IMR-90 (cell line): ENCODE data around the gene PQBP1. TPM values are rescaled to one million over a fixed set of nuclear protein-coding genes. Genes with fewer than 3 reads are reported as not detected.
A peak's percentile ranks its signal among the peaks of the same experiment; 100 is the strongest.

Experiments
- ATAC-seq: fragments of 200-7000 bp; cut with Tn5 transposase; 2 replicates; pipeline ENCODE4 v1.9.1; 2020; ENCODE audit warnings: low read depth, mild to moderate bottlenecking, moderate library complexity
- BruUV-seq: library from RNA; stranded (reverse); fragments of 400-500 nt; replicated peaks from 2 replicates; lab custom pipeline; 2021; lab: Mats Ljungman, UMichigan
- CTCF ChIA-PET: fragments of 300-600 bp; formaldehyde crosslinking; extraction: SDS; loops from one replicate; lab custom pipeline; 2021; ENCODE audit warnings: antibody characterized with exemption; lab: Yijun Ruan, JAX
- POLR2A ChIA-PET: fragments of 300-600 bp; sonication (Branson Sonifier 250); formaldehyde crosslinking; loops from one replicate; lab custom pipeline; 2022; ENCODE audit warnings: antibody characterized with exemption; ENCODE audit not compliant: unreplicated experiment; lab: Charles Lee
- DNase-seq: peaks from one replicate; pipeline ENCODE4 v3.0.0; 2013
- H2AFZ ChIP-seq: replicated peaks from 2 replicates; pipeline ENCODE3; 2013; ENCODE audit warnings: low read length, mild to moderate bottlenecking; ENCODE audit not compliant: poor library complexity
- H2AK5ac ChIP-seq: 2 replicates; pipeline ENCODE4 v1.6.1; 2013; ENCODE audit warnings: low read depth, low read length, inconsistent platforms
- H2AK9ac ChIP-seq: replicated peaks from 2 replicates; pipeline ENCODE3; 2013; ENCODE audit warnings: mild to moderate bottlenecking, low read depth, low read length, moderate library complexity; ENCODE audit not compliant: poor library complexity
- H2BK120ac ChIP-seq: 2 replicates; pipeline ENCODE4 v1.6.1; 2013; ENCODE audit warnings: low read depth, low read length, inconsistent platforms
- H2BK15ac ChIP-seq: 3 replicates; pipeline ENCODE4 v1.6.1; 2013; ENCODE audit warnings: low read depth, low read length, inconsistent platforms
- H2BK20ac ChIP-seq: 2 replicates; pipeline ENCODE4 v1.6.1; 2013; ENCODE audit warnings: low read depth, mild to moderate bottlenecking, inconsistent platforms, low read length, moderate library complexity
- H2BK5ac ChIP-seq: 2 replicates; pipeline ENCODE4 v1.6.1; 2013; ENCODE audit warnings: mild to moderate bottlenecking, low read depth, low read length, inconsistent platforms; ENCODE audit not compliant: poor library complexity, severe bottlenecking
- H3K14ac ChIP-seq: replicated peaks from 2 replicates; pipeline ENCODE4 v1.6.1; 2013; ENCODE audit warnings: low read depth, low read length, inconsistent platforms
- H3K18ac ChIP-seq: 2 replicates; pipeline ENCODE4 v1.6.1; 2013; ENCODE audit warnings: low read depth, low read length, control low read depth
- H3K23ac ChIP-seq: 2 replicates; pipeline ENCODE4 v1.6.1; 2013; ENCODE audit warnings: low read depth, low read length, inconsistent platforms
- H3K27ac ChIP-seq: 2 replicates; pipeline ENCODE4 v1.5.1; 2013; ENCODE audit warnings: mild to moderate bottlenecking, control low read depth, low read length; ENCODE audit not compliant: insufficient read depth
- H3K27me3 ChIP-seq: 2 replicates; pipeline ENCODE4 v1.6.1; 2013; ENCODE audit warnings: low read length; ENCODE audit not compliant: control insufficient read depth, insufficient read depth
- H3K36me3 ChIP-seq: 2 replicates; pipeline ENCODE4 v1.6.1; 2013; ENCODE audit warnings: low read length, mixed read lengths; ENCODE audit not compliant: control insufficient read depth, insufficient read depth
- H3K4ac ChIP-seq: 2 replicates; pipeline ENCODE4 v1.6.1; 2013; ENCODE audit warnings: low read depth, low read length, inconsistent platforms
- H3K4me1 ChIP-seq: 2 replicates; pipeline ENCODE4 v1.6.1; 2013; ENCODE audit warnings: low read length, mixed read lengths; ENCODE audit not compliant: control insufficient read depth, insufficient read depth
- H3K4me2 ChIP-seq: 2 replicates; pipeline ENCODE4 v1.6.1; 2013; ENCODE audit warnings: low read depth, mild to moderate bottlenecking, control low read depth, low read length, moderate library complexity
- H3K4me3 ChIP-seq: 2 replicates; pipeline ENCODE4 v1.5.1; 2013; ENCODE audit warnings: low read depth, mild to moderate bottlenecking, control low read depth, low read length, moderate library complexity; ENCODE audit not compliant: insufficient read depth
- H3K56ac ChIP-seq: 2 replicates; pipeline ENCODE4 v1.6.1; 2013; ENCODE audit warnings: low read length, inconsistent platforms; ENCODE audit not compliant: insufficient read depth; ENCODE audit errors: extremely low read depth
- H3K79me1 ChIP-seq, 2 experiments: 2 replicates each; pipeline ENCODE4 v1.6.1; 2013; ENCODE audit warnings: low read length in 2 of 2, inconsistent platforms in 1 of 2, low read depth in 1 of 2
- H3K9ac ChIP-seq: 2 replicates; pipeline ENCODE4 v1.6.1; 2013; ENCODE audit warnings: low read depth, low read length, control low read depth
- H3K9me1 ChIP-seq: 2 replicates; pipeline ENCODE4 v1.6.1; 2013; ENCODE audit warnings: low read length, inconsistent platforms; ENCODE audit not compliant: insufficient read depth
- H3K9me3 ChIP-seq: 2 replicates; pipeline ENCODE4 v1.6.1; 2013; ENCODE audit warnings: low read length; ENCODE audit not compliant: control insufficient read depth, insufficient read depth
- H4K20me1 ChIP-seq: 2 replicates; pipeline ENCODE4 v1.6.1; 2013; ENCODE audit warnings: low read length, inconsistent platforms; ENCODE audit not compliant: insufficient read depth
- H4K5ac ChIP-seq: 2 replicates; pipeline ENCODE4 v1.6.1; 2013; ENCODE audit warnings: mild to moderate bottlenecking, low read depth, low read length, control low read depth
- H4K8ac ChIP-seq, 2 experiments: 2 replicates each; pipeline ENCODE4 v1.6.1; 2013; ENCODE audit warnings: low read depth in 2 of 2, low read length in 2 of 2, control low read depth in 1 of 2, inconsistent platforms in 1 of 2
- H4K91ac ChIP-seq: 2 replicates; pipeline ENCODE4 v1.6.1; 2013; ENCODE audit warnings: low read depth, low read length, inconsistent platforms; ENCODE audit not compliant: insufficient read depth
- MAZ ChIP-seq: IDR thresholded peaks from 2 replicates; pipeline ENCODE4 v1.6.1; 2012; ENCODE audit warnings: low read depth, mild to moderate bottlenecking, low read length, improper control_type of control experiment, moderate library complexity, borderline replicate concordance
- USF2 ChIP-seq: fragments of 150-350 bp; IDR thresholded peaks from 2 replicates; pipeline ENCODE4 v1.6.1; 2017; ENCODE audit warnings: mild to moderate bottlenecking, antibody characterized with exemption, low read length, low read depth
- WGBS, 2 experiments: methylation state at CpG; one replicate each; pipeline versions ENCODE4 v1.1.5 to v1.1.7; 2013; ENCODE audit warnings: missing lambda C conversion rate in 2 of 2; ENCODE audit not compliant: insufficient read length in 1 of 2; ENCODE audit errors: extremely low coverage in 2 of 2; 5-methylcytosine and 5-hydroxymethylcytosine counted together
- dilution Hi-C: fragments of 300-500 bp; cut with HindIII; formaldehyde crosslinking; loops from one replicate; pipeline ENCODE4 v1.14.3; 2018; ENCODE audit warnings: low sequenced_read_pairs; ENCODE audit not compliant: unreplicated experiment
- in situ Hi-C: fragments of 300-500 bp; cut with MboI; formaldehyde crosslinking; loops from 3 replicates; pipeline ENCODE4 v1.14.3; 2019; ENCODE audit warnings: low sequenced_read_pairs, inconsistent platforms, mixed read lengths
- intact Hi-C: fragments of 100-400 bp; cut with micrococcal nuclease; formaldehyde crosslinking; loops from 2 replicates; pipeline ENCODE4 v1.10.0; 2022
- polyA plus RNA-seq, 3 experiments: library from polyadenylated mRNA; depleted of rRNA; stranded (reverse); fragments of >200 nt; gene quantifications; 2 replicates each; pipeline ENCODE4 v1.2.3, GENCODE V29; 2012; ENCODE audit warnings: low replicate concordance in 1 of 3
- total RNA-seq: library from RNA; depleted of rRNA; stranded (reverse); fragments of >200 nt; gene quantifications from 2 replicates; pipeline ENCODE4 v1.2.3, GENCODE V29; 2012

PQBP1 gene
- total and polyA plus RNA-seq, 2 of the 4 experiments (the other 2 are of a cell fraction): 96.4 to 120 TPM

GRCh38 chrX:48937054-48937907, 39.6 kb downstream of the PQBP1 start:
- intact Hi-C loops: no loop called here
- Histone ChIP-seq H4K91ac (no peak overlapping the region), H2AK9ac (no peak overlapping the region), H2BK20ac (no peak overlapping the region), H4K8ac (no peak overlapping the region), H4K20me1 (peaks cover 35% of the 10 kb centered on the region), H3K4ac (no peak overlapping the region), H3K36me3 (peaks cover 33% of the 10 kb centered on the region), H3K14ac (no peak overlapping the region), H3K79me1 (peaks cover 0 to 46% of the 10 kb centered on the region in 2 experiments; a peak in 3 of 4 replicates), H3K9ac (no peak overlapping the region), H3K18ac (no peak overlapping the region), H2AK5ac (no peak overlapping the region), H2BK120ac (no peak overlapping the region), H3K27me3 (no peaks in the 10 kb centered on the region), H3K4me1 (no peaks in the 10 kb centered on the region; the same call in 1 of the 2 replicates), H3K23ac (0 out of 2 replicates have a peak overlapping the region, but pooled peaks have one; percentile 27), H4K5ac (no peak overlapping the region), H3K9me1 (peaks cover 4% of the 10 kb centered on the region; the same call in 1 of the 2 replicates), H2BK5ac (no peak overlapping the region), H3K56ac (no peak overlapping the region), H3K9me3 (no peaks in the 10 kb centered on the region), H2AFZ (no peak overlapping the region), H3K4me3 (no peak overlapping the region), H3K4me2 (no peak overlapping the region), H3K27ac (peak overlapping the region; percentile 41; the same call in 1 of the 2 replicates), H2BK15ac (no peak overlapping the region)
- 50% methylated on average over 2 of the region's 9 CpGs; no CpG with 5 or more reads in 1 of the 2 experiments for WGBS, 2 experiments
- in situ Hi-C loops: no loop called here
- DNase-seq (no peak), ATAC-seq (peak; percentile 42; the same call in 1 of the 2 replicates)
- ChIA-PET CTCF (no interaction called here), POLR2A (no interaction called here)
- no TSS peak for BruUV-seq
- peak; percentile 38; the same call in 1 of the 2 replicates for TF ChIP-seq USF2
- no peak for TF ChIP-seq MAZ
- dilution Hi-C loops: no loop called here
